ENCODE data around the gene NLRC4. TPM values are rescaled to one million over a fixed set of nuclear protein-coding genes. Genes with fewer than 3 reads are reported as not detected.

NLRC4 gene
- polyA plus RNA-seq, 1 experiment: not detected

- DNase-seq (ENCODE audit: low read depth, low spot score): no peak
- Histone ChIP-seq H3K27ac (ENCODE audit: low read depth, low read length) (no peak overlapping the region), H3K27me3 (ENCODE audit: control insufficient read depth, insufficient read depth, low read length) (no peaks in the 10 kb centered on the region), H3K4me3 (ENCODE audit: low read depth, low read length) (no peak overlapping the region), H3K9me3 (ENCODE audit: control insufficient read depth, insufficient read depth, low read length) (no peaks in the 10 kb centered on the region)
- ChIA-PET CTCF (no interaction called here), POLR2A (no interaction called here)
- TF ChIP-seq CTCF (IDR thresholded peaks at IDR 0.05; ENCODE audit: low read depth, low read length): no peak
These were observed 14.9 kb downstream of the NLRC4 start for GRCh38 chr2:32249731-32250236.

GRCh38 chr2:32248299-32248698 is 16.4 kb downstream of the NLRC4 start:
- CTCF ChIA-PET: no interaction called here
- POLR2A ChIA-PET: no interaction called here
- no peaks in the 10 kb centered on the region for H3K27me3 ChIP-seq (ENCODE audit: control insufficient read depth, insufficient read depth, low read length)

GRCh38 chr2:32246911-32247310 is 17.8 kb downstream of the NLRC4 start:
- TF ChIP-seq CTCF (IDR thresholded peaks at IDR 0.05; ENCODE audit: low read depth, low read length): no peak
- H3K4me3 ChIP-seq (ENCODE audit: low read depth, low read length): no peak overlapping the region
- no peaks in the 10 kb centered on the region for H3K9me3 ChIP-seq (ENCODE audit: control insufficient read depth, insufficient read depth, low read length)
- H3K27me3 ChIP-seq (ENCODE audit: control insufficient read depth, insufficient read depth, low read length): no peaks in the 10 kb centered on the region
- ChIA-PET CTCF (no interaction called here), POLR2A (no interaction called here)
- no peak for DNase-seq (ENCODE audit: low read depth, low spot score)
- H3K27ac ChIP-seq (ENCODE audit: low read depth, low read length): no peak overlapping the region

More at GRCh38 chr2:32248299-32248698, 16.4 kb downstream of the NLRC4 start:
- Histone ChIP-seq H3K4me3 (ENCODE audit: low read depth, low read length) (no peak overlapping the region), H3K9me3 (ENCODE audit: control insufficient read depth, insufficient read depth, low read length) (no peaks in the 10 kb centered on the region), H3K27ac (ENCODE audit: low read depth, low read length) (no peak overlapping the region)
- DNase-seq (ENCODE audit: low read depth, low spot score): no peak
- TF ChIP-seq CTCF (IDR thresholded peaks at IDR 0.05; ENCODE audit: low read depth, low read length): no peak

GRCh38 chr2:32242331-32242730 is 22.4 kb downstream of the NLRC4 start:
- POLR2A ChIA-PET: no interaction called here
- no peak overlapping the region for H3K27ac ChIP-seq (ENCODE audit: low read depth, low read length)
- CTCF ChIA-PET: no interaction called here
- TF ChIP-seq CTCF (IDR thresholded peaks at IDR 0.05; ENCODE audit: low read depth, low read length): no peak
- DNase-seq (ENCODE audit: low read depth, low spot score): no peak
- no peaks in the 10 kb centered on the region for H3K27me3 ChIP-seq (ENCODE audit: control insufficient read depth, insufficient read depth, low read length)
- H3K4me3 ChIP-seq (ENCODE audit: low read depth, low read length): no peak overlapping the region
- no peaks in the 10 kb centered on the region for H3K9me3 ChIP-seq (ENCODE audit: control insufficient read depth, insufficient read depth, low read length)

DNA sequence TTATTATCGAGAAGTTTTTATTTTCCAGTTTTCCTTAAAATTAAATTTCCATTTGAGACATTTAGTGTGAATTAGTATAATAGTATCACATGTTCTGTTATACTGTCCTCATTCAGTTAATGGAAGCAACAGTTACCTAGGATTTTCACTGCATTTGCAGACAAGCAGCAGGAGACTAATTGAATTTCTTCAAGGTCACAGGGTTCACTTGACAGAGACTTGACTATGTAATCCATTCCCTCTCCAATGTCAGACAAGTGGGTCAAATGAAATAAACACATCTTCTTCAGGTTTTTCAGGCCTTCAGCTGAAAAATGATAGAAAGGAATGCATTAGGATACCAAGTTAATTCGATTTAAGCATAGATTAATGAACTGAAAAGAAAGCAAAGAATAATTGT is 26.7 kb downstream of the NLRC4 start:
- Histone ChIP-seq H3K9me3 (ENCODE audit: control insufficient read depth, insufficient read depth, low read length) (no peaks in the 10 kb centered on the region), H3K4me3 (ENCODE audit: low read depth, low read length) (no peak overlapping the region), H3K27ac (ENCODE audit: low read depth, low read length) (no peak overlapping the region), H3K27me3 (ENCODE audit: control insufficient read depth, insufficient read depth, low read length) (no peaks in the 10 kb centered on the region)
- ChIA-PET POLR2A (no interaction called here), CTCF (no interaction called here)
- no peak for TF ChIP-seq CTCF (IDR thresholded peaks at IDR 0.05; ENCODE audit: low read depth, low read length)
- DNase-seq (ENCODE audit: low read depth, low spot score): no peak

Measured in AG04450 (cell line).